ENCODE results near the gene ATXN1L. TPM values are rescaled to one million over a fixed set of nuclear protein-coding genes. Genes with fewer than 3 reads are reported as not detected.

Gene ATXN1L
- total RNA-seq, 1 donor from 2014 or later = 28.5 TPM

- TF ChIP-seq CTCF (IDR thresholded peaks at IDR 0.05; ENCODE audit: unreplicated experiment) = no peak
- Mint-ChIP-seq H3K36me3 (ENCODE audit: insufficient read depth) (peaks cover 12% of the 10 kb centered on the region), H3K27ac (peak overlapping the region; percentile 93), H3K9me3 (ENCODE audit: low read depth) (no peaks in the 10 kb centered on the region), H3K4me1 (ENCODE audit: low read depth) (peaks cover 13% of the 10 kb centered on the region), H3K27me3 (no peaks in the 10 kb centered on the region), H3K4me3 (ENCODE audit: low read depth) (peak overlapping the region; percentile 92)
- no peak for DNase-seq (ENCODE audit: low spot score, unreplicated experiment)
These were observed 1.3 kb downstream of the ATXN1L start for GRCh38 chr16:71847096-71847495.

GRCh38 chr16:71848622-71849021 lies 2.8 kb downstream of the ATXN1L start:
- H3K4me1 Mint-ChIP-seq (ENCODE audit: low read depth) = peaks cover 20% of the 10 kb centered on the region
- TF ChIP-seq CTCF (IDR thresholded peaks at IDR 0.05; ENCODE audit: unreplicated experiment) = no peak
- no peak overlapping the region for H3K27ac Mint-ChIP-seq
- no peak for DNase-seq (ENCODE audit: low spot score, unreplicated experiment)
- H3K36me3 Mint-ChIP-seq (ENCODE audit: insufficient read depth) = peaks cover 14% of the 10 kb centered on the region
- no peaks in the 10 kb centered on the region for H3K9me3 Mint-ChIP-seq (ENCODE audit: low read depth)
- H3K4me3 Mint-ChIP-seq (ENCODE audit: low read depth) = no peak overlapping the region
- no peaks in the 10 kb centered on the region for H3K27me3 Mint-ChIP-seq

- Mint-ChIP-seq H3K9me3 (ENCODE audit: low read depth) (no peaks in the 10 kb centered on the region), H3K27ac (no peak overlapping the region), H3K4me3 (ENCODE audit: low read depth) (no peak overlapping the region), H3K27me3 (no peaks in the 10 kb centered on the region), H3K4me1 (ENCODE audit: low read depth) (peaks cover 19% of the 10 kb centered on the region), H3K36me3 (ENCODE audit: insufficient read depth) (peaks cover 16% of the 10 kb centered on the region)
- no peak for DNase-seq (ENCODE audit: low spot score, unreplicated experiment)
- TF ChIP-seq CTCF (IDR thresholded peaks at IDR 0.05; ENCODE audit: unreplicated experiment) = no peak
These were observed 6.0 kb downstream of the ATXN1L start for GRCh38 chr16:71851746-71852145.

GRCh38 chr16:71852158-71852557 lies 6.4 kb downstream of the ATXN1L start:
- no peak for TF ChIP-seq CTCF (IDR thresholded peaks at IDR 0.05; ENCODE audit: unreplicated experiment)
- Mint-ChIP-seq H3K27ac (no peak overlapping the region), H3K27me3 (no peaks in the 10 kb centered on the region), H3K9me3 (ENCODE audit: low read depth) (no peaks in the 10 kb centered on the region), H3K4me3 (ENCODE audit: low read depth) (no peak overlapping the region), H3K4me1 (ENCODE audit: low read depth) (peaks cover 15% of the 10 kb centered on the region), H3K36me3 (ENCODE audit: insufficient read depth) (peaks cover 16% of the 10 kb centered on the region)
- DNase-seq (ENCODE audit: low spot score, unreplicated experiment) = no peak

- TF ChIP-seq CTCF (IDR thresholded peaks at IDR 0.05; ENCODE audit: unreplicated experiment) = no peak
- Mint-ChIP-seq H3K27me3 (no peaks in the 10 kb centered on the region), H3K4me1 (ENCODE audit: low read depth) (peaks cover 12% of the 10 kb centered on the region), H3K27ac (no peak overlapping the region), H3K9me3 (ENCODE audit: low read depth) (no peaks in the 10 kb centered on the region), H3K4me3 (ENCODE audit: low read depth) (no peak overlapping the region), H3K36me3 (ENCODE audit: insufficient read depth) (peaks cover 16% of the 10 kb centered on the region)
- no peak for DNase-seq (ENCODE audit: low spot score, unreplicated experiment)
These were observed 6.8 kb downstream of the ATXN1L start for GRCh38 chr16:71852561-71852960.

All from progenitor cell of endocrine pancreas (in vitro differentiated cells).